Measurements from ENCODE around the gene GGTLC3. TPM values are rescaled to one million over a fixed set of nuclear protein-coding genes. Genes with fewer than 3 reads are reported as not detected.
"Not testable (repeated sequence)": the region's sequence is repeated elsewhere in the genome, so short reads cannot be mapped to it uniquely, and the experiment has no call there.

GGTLC3 gene
- total RNA-seq, result not detected
- polyA plus RNA-seq, result under 1 TPM in 1 of 3 donors, not detected in 2; 0.49 TPM
- 0 reads per million in 6 experiments for total RNA-seq

GRCh38 chr22:18518061-18518460, at the start of gene GGTLC3:
Gene GGTLC3, minus strand, starts transcription at chr22:18518161. Its CDS starts 264 bp downstream, at chr22:18517897.
- H3K4me3 Mint-ChIP-seq, H3K36me3 Mint-ChIP-seq, H3K27me3 Mint-ChIP-seq, H3K9me3 Mint-ChIP-seq, POLR2A ChIA-PET, DNase-seq, H3K27ac Mint-ChIP-seq, H3K4me1 Mint-ChIP-seq, ATAC-seq: not testable (repeated sequence)

- H3K4me1 Mint-ChIP-seq, DNase-seq, POLR2A ChIA-PET, H3K27ac Mint-ChIP-seq, H3K4me3 Mint-ChIP-seq, H3K27me3 Mint-ChIP-seq, H3K9me3 Mint-ChIP-seq, H3K36me3 Mint-ChIP-seq: not testable (repeated sequence)
- ATAC-seq, result peak; percentile 88
Observed at GRCh38 chr22:18560099-18560974, 42.4 kb upstream of the GGTLC3 start.

- DNase-seq, H3K36me3 Mint-ChIP-seq, POLR2A ChIA-PET, H3K27me3 Mint-ChIP-seq, H3K4me3 Mint-ChIP-seq, H3K9me3 Mint-ChIP-seq, H3K4me1 Mint-ChIP-seq, ATAC-seq, H3K27ac Mint-ChIP-seq: not testable (repeated sequence)
Observed at GRCh38 chr22:18558939-18559338, 41.0 kb upstream of the GGTLC3 start.

- H3K4me1 Mint-ChIP-seq, POLR2A ChIA-PET, ATAC-seq, H3K27ac Mint-ChIP-seq, H3K9me3 Mint-ChIP-seq, H3K4me3 Mint-ChIP-seq, DNase-seq, H3K36me3 Mint-ChIP-seq, H3K27me3 Mint-ChIP-seq: not testable (repeated sequence)
Observed at GRCh38 chr22:18558516-18558915, 40.6 kb upstream of the GGTLC3 start.

GRCh38 chr22:18554280-18555256, 36.6 kb upstream of the GGTLC3 start:
- H3K27ac Mint-ChIP-seq, DNase-seq, H3K36me3 Mint-ChIP-seq, H3K4me1 Mint-ChIP-seq, H3K9me3 Mint-ChIP-seq, H3K27me3 Mint-ChIP-seq, H3K4me3 Mint-ChIP-seq, POLR2A ChIA-PET: not testable (repeated sequence)
- ATAC-seq, result peak in 1 of 2 donors; percentile 45

GRCh38 chr22:18552839-18553597, 35.1 kb upstream of the GGTLC3 start:
- H3K9me3 Mint-ChIP-seq, H3K4me1 Mint-ChIP-seq, DNase-seq, H3K36me3 Mint-ChIP-seq, H3K27me3 Mint-ChIP-seq, H3K4me3 Mint-ChIP-seq, POLR2A ChIA-PET, ATAC-seq, H3K27ac Mint-ChIP-seq: not testable (repeated sequence)

GRCh38 chr22:18551046-18551445, 33.1 kb upstream of the GGTLC3 start:
- H3K9me3 Mint-ChIP-seq, H3K27me3 Mint-ChIP-seq: not testable (repeated sequence)

GRCh38 chr22:18549458-18550179, 31.7 kb upstream of the GGTLC3 start:
- DNase-seq, POLR2A ChIA-PET, H3K27ac Mint-ChIP-seq, ATAC-seq, H3K4me3 Mint-ChIP-seq, H3K36me3 Mint-ChIP-seq, H3K4me1 Mint-ChIP-seq, H3K27me3 Mint-ChIP-seq, H3K9me3 Mint-ChIP-seq: not testable (repeated sequence)

More at GRCh38 chr22:18551046-18551445, 33.1 kb upstream of the GGTLC3 start:
- H3K27ac Mint-ChIP-seq, H3K4me1 Mint-ChIP-seq, H3K4me3 Mint-ChIP-seq, ATAC-seq, POLR2A ChIA-PET, DNase-seq, H3K36me3 Mint-ChIP-seq: not testable (repeated sequence)

GRCh38 chr22:18544615-18545014, 26.7 kb upstream of the GGTLC3 start:
- H3K4me1 Mint-ChIP-seq, H3K27me3 Mint-ChIP-seq, POLR2A ChIA-PET, H3K36me3 Mint-ChIP-seq, H3K4me3 Mint-ChIP-seq, ATAC-seq, H3K9me3 Mint-ChIP-seq, DNase-seq, H3K27ac Mint-ChIP-seq: not testable (repeated sequence)

- H3K27ac Mint-ChIP-seq, H3K9me3 Mint-ChIP-seq, H3K4me3 Mint-ChIP-seq, H3K4me1 Mint-ChIP-seq, H3K36me3 Mint-ChIP-seq, H3K27me3 Mint-ChIP-seq, ATAC-seq, POLR2A ChIA-PET: not testable (repeated sequence)
- peak in 1 of 10 donors; percentile 28 for DNase-seq
Observed at GRCh38 chr22:18543400-18543799, 25.4 kb upstream of the GGTLC3 start.

- H3K27me3 Mint-ChIP-seq, H3K9me3 Mint-ChIP-seq, POLR2A ChIA-PET: not testable (repeated sequence)
Observed at GRCh38 chr22:18539994-18540393, 22.0 kb upstream of the GGTLC3 start.

GRCh38 chr22:18534315-18534714, 16.4 kb upstream of the GGTLC3 start:
- H3K36me3 Mint-ChIP-seq, H3K27ac Mint-ChIP-seq, POLR2A ChIA-PET: not testable (repeated sequence)

More at GRCh38 chr22:18539994-18540393, 22.0 kb upstream of the GGTLC3 start:
- not testable (repeated sequence) for H3K4me1 Mint-ChIP-seq, H3K27ac Mint-ChIP-seq, DNase-seq, H3K36me3 Mint-ChIP-seq, H3K4me3 Mint-ChIP-seq, ATAC-seq

More at GRCh38 chr22:18534315-18534714, 16.4 kb upstream of the GGTLC3 start:
- H3K9me3 Mint-ChIP-seq, H3K4me3 Mint-ChIP-seq, H3K27me3 Mint-ChIP-seq, H3K4me1 Mint-ChIP-seq, ATAC-seq: not testable (repeated sequence)
- peak in 1 of 10 donors; percentile 15 for DNase-seq

Data from naive thymus-derived CD8-positive, alpha-beta T cell (primary cell).